H1 (cell line): Measurements from ENCODE around the gene NRP2. TPM values are rescaled to one million over a fixed set of nuclear protein-coding genes. Genes with fewer than 3 reads are reported as not detected.

ENCODE experiments used
- CTCF ChIA-PET: fragments of 300-600 bp; sonication (Branson Sonifier 250); formaldehyde crosslinking; loops from one replicate; lab custom pipeline; 2021; ENCODE audit not compliant: partially characterized antibody; lab: Charles Lee
- POLR2A ChIA-PET: fragments of 300-600 bp; sonication (Branson Sonifier 250); formaldehyde crosslinking; loops from one replicate; lab custom pipeline; 2021; ENCODE audit warnings: inconsistent platforms; ENCODE audit not compliant: partially characterized antibody; lab: Charles Lee
- DNase-seq, 2 experiments: peaks; one replicate each; pipeline versions ENCODE4 v3.0.0 to v3.0.0-alpha.2; 2010 to 2022; ENCODE audit warnings: low spot score in 2 of 2, low read depth in 1 of 2, mixed read lengths in 1 of 2
- FAIRE-seq: peaks from 2 replicates; lab custom pipeline; 2011; peaks lifted over from hg19 to GRCh38; lab: Jason Lieb, UNC
- H2AFZ ChIP-seq: 2 replicates; pipeline ENCODE4 v1.8.1; 2012; ENCODE audit warnings: low read length, inconsistent platforms
- H2AK5ac ChIP-seq: 2 replicates; pipeline ENCODE4 v1.6.1; 2013; ENCODE audit warnings: low read depth, low read length
- H2BK120ac ChIP-seq: replicated peaks from 2 replicates; pipeline ENCODE3; 2013; ENCODE audit warnings: low read depth, low read length, inconsistent platforms
- H2BK12ac ChIP-seq: 2 replicates; pipeline ENCODE4 v1.6.1; 2013; ENCODE audit warnings: low read depth, low read length
- H2BK15ac ChIP-seq: 2 replicates; pipeline ENCODE4 v1.6.1; 2013; ENCODE audit warnings: low read length
- H2BK20ac ChIP-seq: 2 replicates; pipeline ENCODE4 v1.6.1; 2013; ENCODE audit warnings: low read length
- H2BK5ac ChIP-seq: 2 replicates; pipeline ENCODE4 v1.6.1; 2013; ENCODE audit warnings: low read depth, low read length
- H3K14ac ChIP-seq: 2 replicates; pipeline ENCODE4 v1.6.1; 2013; ENCODE audit warnings: inconsistent platforms; ENCODE audit not compliant: insufficient read length
- H3K18ac ChIP-seq: 2 replicates; pipeline ENCODE4 v1.6.1; 2013; ENCODE audit warnings: low read length; ENCODE audit errors: extremely low read depth
- H3K23ac ChIP-seq: 2 replicates; pipeline ENCODE4 v1.6.1; 2013; ENCODE audit warnings: inconsistent platforms; ENCODE audit not compliant: insufficient read length
- H3K23me2 ChIP-seq: 2 replicates; pipeline ENCODE4 v1.6.1; 2013; ENCODE audit warnings: low read depth, low read length
- H3K27ac ChIP-seq: 2 replicates; pipeline ENCODE4 v1.6.1; 2011; ENCODE audit warnings: low read depth, low read length, inconsistent platforms
- H3K27me3 ChIP-seq, 4 experiments: replicated peaks in 1 of 4; 1 replicate in 1 of 4; 2 replicates in 3 of 4; pipeline versions ENCODE4 v1.6.1 to v1.8.1; 2011 to 2013; ENCODE audit warnings: low read length in 3 of 4, mild to moderate bottlenecking in 3 of 4, inconsistent platforms in 2 of 4, mixed read lengths in 2 of 4, moderate library complexity in 1 of 4; ENCODE audit not compliant: control insufficient read depth in 3 of 4, insufficient read depth in 3 of 4; ENCODE audit errors: extremely low read depth in 1 of 4
- H3K36me3 ChIP-seq, 4 experiments: 2 replicates each; pipeline versions ENCODE4 v1.6.1 to v1.8.1; 2011 to 2013; ENCODE audit warnings: mild to moderate bottlenecking in 4 of 4, low read length in 3 of 4, moderate library complexity in 2 of 4, control low read depth in 1 of 4, inconsistent platforms in 1 of 4; ENCODE audit not compliant: insufficient read depth in 4 of 4, control insufficient read depth in 2 of 4
- H3K4ac ChIP-seq: replicated peaks from 2 replicates; pipeline ENCODE3; 2013; ENCODE audit warnings: low read length, low read depth, mixed read lengths, inconsistent platforms; ENCODE audit not compliant: insufficient read length
- H3K4me1 ChIP-seq, 4 experiments: replicated peaks in 1 of 4; 1 replicate in 1 of 4; 2 replicates in 3 of 4; pipeline versions ENCODE4 v1.6.1 to v1.8.1; 2011 to 2013; ENCODE audit warnings: low read length in 3 of 4, inconsistent platforms in 2 of 4, mixed read lengths in 1 of 4; ENCODE audit not compliant: insufficient read depth in 4 of 4, control insufficient read depth in 3 of 4
- H3K4me2 ChIP-seq, 2 experiments: 2 replicates each; pipeline versions ENCODE4 v1.6.1 to v1.8.1; 2011 to 2013; ENCODE audit warnings: low read depth in 2 of 2, low read length in 2 of 2, control low read depth in 1 of 2, inconsistent platforms in 1 of 2, mild to moderate bottlenecking in 1 of 2; ENCODE audit not compliant: insufficient read depth in 1 of 2
- H3K4me3 ChIP-seq, 4 experiments: fragments of 200-600, 300-600 bp in 1 of 4; sonication (generic), shearing (Covaris generic), sonication (Bioruptor Twin) in 1 of 4; 2 replicates each; pipeline versions ENCODE4 v1.5.1 to v1.8.1; 2011 to 2016; ENCODE audit warnings: low read length in 4 of 4, low read depth in 3 of 4, control low read depth in 2 of 4, inconsistent platforms in 2 of 4, mild to moderate bottlenecking in 2 of 4, mixed read lengths in 1 of 4, moderate library complexity in 1 of 4; ENCODE audit not compliant: insufficient read depth in 2 of 4; ENCODE audit errors: extremely low read depth in 1 of 4
- H3K56ac ChIP-seq: replicated peaks from 2 replicates; pipeline ENCODE3; 2013; ENCODE audit warnings: low read depth, mild to moderate bottlenecking, mixed read lengths, low read length, inconsistent platforms; ENCODE audit not compliant: insufficient read length
- H3K79me1 ChIP-seq: 2 replicates; pipeline ENCODE4 v1.6.1; 2013; ENCODE audit warnings: low read depth, low read length, control low read depth
- H3K79me2 ChIP-seq, 2 experiments: 2 replicates each; pipeline versions ENCODE4 v1.6.1 to v1.8.1; 2012 to 2013; ENCODE audit warnings: low read length in 2 of 2, mild to moderate bottlenecking in 2 of 2, inconsistent platforms in 1 of 2; ENCODE audit not compliant: insufficient read depth in 2 of 2, control insufficient read depth in 1 of 2
- H3K9ac ChIP-seq, 4 experiments: replicated peaks in 1 of 4; 1 replicate in 1 of 4; 2 replicates in 3 of 4; pipeline versions ENCODE4 v1.6.1 to v1.8.1; 2011 to 2013; ENCODE audit warnings: low read depth in 3 of 4, low read length in 3 of 4, control low read depth in 2 of 4, mild to moderate bottlenecking in 2 of 4, moderate library complexity in 2 of 4, inconsistent platforms in 1 of 4; ENCODE audit errors: extremely low read depth in 1 of 4
- H3K9me3 ChIP-seq, 2 experiments: 2 replicates each; pipeline versions ENCODE4 v1.6.1 to v1.8.1; 2012 to 2013; ENCODE audit warnings: mild to moderate bottlenecking in 2 of 2, moderate library complexity in 2 of 2, control low read depth in 1 of 2, inconsistent platforms in 1 of 2, low read depth in 1 of 2, low read length in 1 of 2, mixed read lengths in 1 of 2; ENCODE audit not compliant: insufficient read depth in 2 of 2
- H4K20me1 ChIP-seq, 2 experiments: replicated peaks in 1 of 2; 2 replicates each; pipeline versions ENCODE3 to v1.8.1; 2011 to 2013; ENCODE audit warnings: inconsistent platforms in 2 of 2, low read length in 2 of 2, mild to moderate bottlenecking in 1 of 2; ENCODE audit not compliant: insufficient read depth in 2 of 2, control insufficient read depth in 1 of 2
- H4K5ac ChIP-seq: 2 replicates; pipeline ENCODE4 v1.6.1; 2013; ENCODE audit warnings: low read length, low read depth, mixed read lengths, inconsistent platforms; ENCODE audit not compliant: insufficient read length
- H4K8ac ChIP-seq: 2 replicates; pipeline ENCODE4 v1.8.0; 2013; ENCODE audit warnings: mild to moderate bottlenecking, moderate library complexity, low read length, inconsistent platforms; ENCODE audit not compliant: insufficient read depth; ENCODE audit errors: extremely low read depth
- H4K91ac ChIP-seq: replicated peaks from 2 replicates; pipeline ENCODE3; 2013; ENCODE audit warnings: low read length, mixed read lengths, inconsistent platforms; ENCODE audit not compliant: insufficient read length
- CBX8 ChIP-seq: fragments of 300-800, 300-1000 bp; sonication (generic); IDR thresholded peaks from 2 replicates; pipeline ENCODE4 v1.7.1; 2016; ENCODE audit warnings: low read depth, low read length, borderline replicate concordance
- E2F6 ChIP-seq: IDR thresholded peaks from 2 replicates; pipeline ENCODE4 v1.6.1; 2012; ENCODE audit warnings: inconsistent platforms
- EGR1 ChIP-seq: IDR thresholded peaks from 2 replicates; pipeline ENCODE4 v1.6.1; 2011; ENCODE audit warnings: low read depth, low read length, borderline replicate concordance
- GABPA ChIP-seq: IDR thresholded peaks from 2 replicates; pipeline ENCODE4 v1.6.1; 2011; ENCODE audit warnings: mild to moderate bottlenecking, low read length, moderate library complexity, borderline replicate concordance; ENCODE audit not compliant: insufficient read depth
- JUN ChIP-seq: IDR thresholded peaks from 2 replicates; pipeline ENCODE4 v1.6.1; 2011; ENCODE audit warnings: low read depth, mild to moderate bottlenecking, improper control_type of control experiment, low read length
- MAX ChIP-seq: IDR thresholded peaks from 2 replicates; pipeline ENCODE4 v1.6.1; 2012; ENCODE audit warnings: inconsistent platforms
- RAD21 ChIP-seq, 2 experiments: IDR thresholded peaks in 1 of 2; conservative IDR thresholded peaks in 1 of 2; 2 replicates each; pipeline ENCODE4 v1.6.1; 2011; ENCODE audit warnings: low read depth in 2 of 2, low read length in 2 of 2, improper control_type of control experiment in 1 of 2, inconsistent platforms in 1 of 2, mild to moderate bottlenecking in 1 of 2, moderate library complexity in 1 of 2
- SIRT6 ChIP-seq: IDR thresholded peaks from one replicate; pipeline ENCODE4 v1.7.1; 2012; ENCODE audit warnings: low read length, inconsistent platforms
- SP2 ChIP-seq: IDR thresholded peaks from 2 replicates; pipeline ENCODE4 v1.6.1; 2012; ENCODE audit warnings: mild to moderate bottlenecking, low read length, inconsistent platforms
- WGBS, 2 experiments: shearing (Covaris generic) in 1 of 2; methylation state at CpG; one replicate each; pipeline versions ENCODE4 v1.1.6 to v1.1.7; 2013 to 2015; ENCODE audit warnings: low lambda C conversion rate in 2 of 2, mixed read lengths in 2 of 2, inconsistent platforms in 1 of 2, low coverage in 1 of 2, missing lambda C conversion rate in 1 of 2; ENCODE audit not compliant: insufficient replicate concordance in 2 of 2, insufficient coverage in 1 of 2, insufficient read length in 1 of 2; ENCODE audit errors: extremely low coverage in 1 of 2, missing lambda C conversion rate in 1 of 2; 5-methylcytosine and 5-hydroxymethylcytosine counted together
- polyA plus RNA-seq, 7 experiments: library from polyadenylated mRNA; depleted of rRNA in 3 of 7; stranded (reverse) in 5 of 7; unstranded in 2 of 7; fragments of >200 nt in 5 of 7; fragments of 200-250 nt in 2 of 7; gene quantifications; 1 replicate in 5 of 7; 2 replicates in 1 of 7; 4 replicates in 1 of 7; pipeline versions ENCODE4 v1.2.1 to v1.2.3, GENCODE V29; 2011 to 2013; ENCODE audit warnings: missing spikeins in 2 of 7, mixed read lengths in 2 of 7
- total RNA-seq: library from RNA; stranded (reverse); fragmentation: NEBNext Ultra II Directional; extraction: Animal tissue kit (Norgen Biotek cat#: 25700); gene quantifications from 2 replicates; pipeline ENCODE4 v1.2.1, GENCODE V29; 2021

The NRP2 gene
- total and polyA plus RNA-seq, 2 of the 8 experiments (the other 6 are each of a cell fraction or from before 2014, with no cell fraction given): 32.0 to 37.8 TPM

GRCh38 chr2:205719847-205720246 is 37.5 kb downstream of the NRP2 start:
- Histone ChIP-seq H2BK20ac (peak overlapping the region; percentile 63; the same call in 1 of the 2 replicates), H3K27ac (peak overlapping the region; percentile 4; the same call in 1 of the 2 replicates), H4K20me1 (no peaks in the 10 kb centered on the region), H3K18ac (no peak overlapping the region), H3K14ac (no peak overlapping the region), H4K91ac (no peak overlapping the region), H2BK12ac (no peak overlapping the region), H3K4me1 (peaks cover 12 to 28% (median 22%) of the 10 kb centered on the region in 4 experiments), H2AFZ (no peak overlapping the region), H2AK5ac (no peak overlapping the region), H3K56ac (no peak overlapping the region), H4K5ac (no peak overlapping the region), H4K8ac (no peak overlapping the region), H3K4me3 (0 out of 8 replicates have a peak overlapping the region, but pooled peaks of 1 of the 4 experiments have one; percentile 1), H3K9me3 (no peaks in the 10 kb centered on the region), H3K36me3 (peaks cover 8 to 22% (median 11%) of the 10 kb centered on the region in 4 experiments; a peak in 6 of 8 replicates), H2BK15ac (no peak overlapping the region), H3K27me3 (no peaks in the 10 kb centered on the region), H3K9ac (no peak overlapping the region), H2BK5ac (no peak overlapping the region), H3K4me2 (peak overlapping the region in 1 of 2 experiments; percentile 35; a peak in 1 of 4 replicates), H3K4ac (no peak overlapping the region), H2BK120ac (no peak overlapping the region), H3K79me2 (no peaks in the 10 kb centered on the region), H3K79me1 (no peaks in the 10 kb centered on the region), H3K23me2 (no peaks in the 10 kb centered on the region), H3K23ac (no peak overlapping the region)
- ChIA-PET POLR2A (interaction anchor here (0.8 to 2.8 kb wide), 6 partner anchors 8 to 133 kb away, joined by 3 to 11 read pairs (median 3); partner anchors contain the start of gene NRP2), CTCF (interaction anchor here (0.7 to 7.4 kb wide), 17 partner anchors 9 to 1027 kb away, joined by 3 to 82 read pairs (median 10); partner anchors contain the start of gene NRP2)
- DNase-seq: no peak
- 81% methylated on average over 4 of the region's 4 CpGs; no CpG with 5 or more reads in 1 of the 2 experiments for WGBS, 2 experiments
- FAIRE-seq: no peak
- no peak for TF ChIP-seq RAD21 (IDR thresholded peaks at IDR 0.05 in 1 of 2, conservative IDR thresholded peaks at IDR 0.05 in 1 of 2; ENCODE audit: low read depth in 2 of 2, low read length in 2 of 2)
- no peak for TF ChIP-seq JUN
- no peak for TF ChIP-seq E2F6
- TF ChIP-seq SIRT6: no peak
- no peak for TF ChIP-seq CBX8
- TF ChIP-seq EGR1: no peak
- TF ChIP-seq GABPA: no peak
- TF ChIP-seq SP2: no peak
- no peak for TF ChIP-seq MAX
